Stimulated activated CD8-positive, alpha-beta memory T cell treated with anti-CD3 and anti-CD28 coated beads, Interleukin-7, amount 100 ng/mL, for 1 hour (primary cell): Measurements from ENCODE around the gene MAN1A2.
A peak's percentile ranks its signal among the peaks of the same experiment; 100 is the strongest.
"Not testable (repeated sequence)": the region's sequence is repeated elsewhere in the genome, so short reads cannot be mapped to it uniquely, and the experiment has no call there.

ENCODE experiments used
- DNase-seq, 2 donors: peaks; one replicate each; pipeline ENCODE4 v3.0.0-alpha.2; 2020; ENCODE audit warnings: low read depth in 2 of 2

MAN1A2 gene

GRCh38 chr1:117558451-117558850, 191.2 kb downstream of the MAN1A2 start:
- not testable (repeated sequence) for DNase-seq

- no peak for DNase-seq
Observed at GRCh38 chr1:117559139-117559538, 191.9 kb downstream of the MAN1A2 start.

DNA sequence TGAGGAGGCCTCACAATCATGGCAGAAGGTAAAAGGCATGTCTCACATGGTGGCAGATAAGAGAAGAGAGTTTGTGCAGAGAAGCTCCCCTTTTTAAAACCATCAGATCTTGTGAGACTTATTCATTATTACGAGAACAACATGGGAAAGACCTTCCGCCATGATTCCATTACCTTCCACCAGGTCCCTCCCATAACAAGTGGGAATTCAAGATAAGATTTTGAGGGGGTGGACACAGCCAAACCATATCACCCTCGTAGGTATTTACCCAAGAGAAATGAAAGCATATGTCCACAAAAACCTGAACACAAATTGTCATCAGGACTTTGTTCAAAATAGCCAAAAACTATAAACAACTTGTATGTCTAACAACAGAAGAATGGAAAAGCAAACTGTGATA, 192.7 kb downstream of the MAN1A2 start:
- DNase-seq, result no peak

GRCh38 chr1:117561071-117561470, 193.8 kb downstream of the MAN1A2 start:
- no peak for DNase-seq

GRCh38 chr1:117561551-117561950, 194.3 kb downstream of the MAN1A2 start:
- no peak for DNase-seq

- no peak for DNase-seq
Observed at GRCh38 chr1:117562581-117563491, 195.6 kb downstream of the MAN1A2 start.

DNA sequence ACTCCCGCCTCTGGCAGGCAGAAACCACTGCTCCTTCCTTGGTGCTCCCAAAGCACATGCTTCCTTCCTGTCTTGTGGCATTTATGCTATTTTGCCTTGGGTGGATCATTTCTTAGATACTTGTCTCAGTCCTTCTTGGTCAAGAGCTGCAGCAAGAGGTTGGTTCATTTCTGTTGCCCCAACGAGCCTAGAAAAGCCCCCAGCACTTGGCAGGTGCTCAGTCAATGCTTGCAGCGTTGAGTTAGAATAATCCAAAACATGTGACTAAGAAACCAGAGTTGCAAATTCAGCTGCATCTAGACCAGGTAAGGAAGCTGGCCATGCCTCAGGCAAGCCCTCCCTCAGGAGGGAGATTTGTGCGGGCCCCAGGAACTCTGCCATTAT, 196.2 kb downstream of the MAN1A2 start:
- no peak for DNase-seq

DNA sequence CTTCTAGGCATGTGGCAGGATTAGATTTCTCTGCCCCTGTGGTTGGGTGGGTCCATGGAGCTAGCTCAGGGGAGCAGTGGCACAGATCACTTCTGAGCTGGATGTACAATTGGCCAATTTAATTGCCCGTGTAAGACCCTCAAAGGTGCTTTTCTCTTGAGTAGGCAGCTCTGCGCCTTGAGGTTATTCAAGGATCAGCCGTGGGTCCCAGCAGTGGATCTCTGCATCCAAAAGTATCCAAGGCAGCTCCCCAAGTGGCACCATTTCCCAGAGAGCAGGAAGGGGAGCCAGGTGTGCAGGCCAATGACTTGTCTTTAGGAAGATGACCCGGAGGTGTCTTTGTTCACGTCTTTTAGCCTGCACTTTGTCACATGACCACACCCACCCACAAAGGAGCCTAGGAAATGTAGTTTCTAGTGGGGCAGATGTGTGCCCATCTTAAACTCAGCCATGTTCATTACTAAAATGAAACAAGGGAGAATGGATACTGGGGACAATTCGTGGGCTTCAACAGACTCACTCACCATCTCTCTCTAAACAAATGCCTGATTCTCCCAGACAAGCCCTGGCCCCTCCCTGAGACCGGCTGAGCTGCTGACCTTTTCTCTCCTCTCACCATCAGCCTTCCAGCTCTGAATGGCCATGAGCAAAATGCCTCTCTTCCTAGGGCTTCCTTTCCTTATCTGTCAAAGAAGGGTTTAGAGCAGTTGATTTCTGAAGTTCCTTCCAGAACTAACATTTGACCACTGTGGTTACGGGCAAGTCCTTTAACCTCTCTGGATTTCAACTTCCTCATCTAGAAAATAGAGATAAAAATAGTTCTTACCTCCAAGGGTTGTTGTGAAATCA, 197.2 kb downstream of the MAN1A2 start:
- no peak for DNase-seq

GRCh38 chr1:117565076-117565556, 197.9 kb downstream of the MAN1A2 start:
- no peak for DNase-seq

- no peak for DNase-seq
Observed at GRCh38 chr1:117565745-117566455, 198.7 kb downstream of the MAN1A2 start.

DNA sequence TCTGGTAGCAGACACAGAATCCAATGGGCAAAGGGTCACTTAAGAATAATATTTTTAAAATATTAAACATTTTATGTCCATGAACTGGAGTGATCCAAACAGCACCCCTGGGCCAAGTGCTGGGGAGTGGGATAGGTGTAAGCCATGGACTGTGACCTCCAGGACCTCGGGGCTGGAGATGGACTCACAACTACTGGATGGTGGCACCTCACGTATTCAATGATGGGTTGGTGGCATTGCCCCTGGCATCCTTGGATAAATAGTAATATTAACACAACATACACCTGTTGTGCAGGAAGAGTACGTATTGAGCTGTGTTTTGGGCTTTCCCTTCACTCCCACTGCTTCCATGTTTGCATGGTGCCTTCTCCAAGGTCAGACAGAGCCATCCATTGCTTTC, 199.3 kb downstream of the MAN1A2 start:
- DNase-seq, result no peak

- DNase-seq, result no peak
Observed at GRCh38 chr1:117567435-117567834, 200.2 kb downstream of the MAN1A2 start.

DNA sequence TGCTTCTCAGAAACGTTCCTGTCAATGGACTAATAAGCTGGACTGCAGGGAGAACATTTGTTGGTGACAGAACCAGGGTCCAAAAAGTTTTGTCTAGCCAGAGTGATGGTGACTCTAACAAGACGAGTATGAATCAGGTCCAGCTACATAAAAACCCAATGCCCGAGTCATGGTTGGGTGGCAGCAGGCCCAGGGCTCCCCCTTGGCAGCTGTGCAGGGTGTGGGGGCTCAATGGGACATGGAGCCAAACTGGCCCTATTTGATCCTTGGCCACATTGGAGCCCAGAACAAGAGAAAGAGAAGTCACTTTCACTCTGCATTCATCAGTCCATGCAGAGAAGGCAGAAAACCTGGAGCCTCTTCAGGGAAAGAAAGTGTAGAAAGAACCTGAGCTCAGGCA, 200.7 kb downstream of the MAN1A2 start:
- no peak for DNase-seq

DNA sequence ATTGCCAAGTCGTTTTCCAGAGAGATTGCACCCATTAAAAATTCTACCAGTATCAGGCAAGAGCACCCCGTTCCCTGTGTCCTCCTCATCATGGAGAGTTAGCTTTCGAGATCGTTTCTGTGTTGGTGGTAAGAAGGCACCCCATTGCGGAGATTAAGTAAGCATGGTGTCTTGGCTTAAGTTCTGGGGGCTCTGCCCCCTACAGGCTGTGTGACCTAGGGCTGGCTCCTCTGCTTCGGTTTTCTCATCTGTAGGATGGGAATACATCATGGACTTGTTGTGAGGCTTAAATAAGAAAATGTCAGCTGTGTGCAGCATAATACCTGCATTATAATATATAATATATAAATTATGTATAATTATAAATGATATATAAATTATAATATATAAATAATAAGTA, 201.8 kb downstream of the MAN1A2 start:
- no peak for DNase-seq

- no peak for DNase-seq
Observed at GRCh38 chr1:117569856-117570255, 202.6 kb downstream of the MAN1A2 start.

DNA sequence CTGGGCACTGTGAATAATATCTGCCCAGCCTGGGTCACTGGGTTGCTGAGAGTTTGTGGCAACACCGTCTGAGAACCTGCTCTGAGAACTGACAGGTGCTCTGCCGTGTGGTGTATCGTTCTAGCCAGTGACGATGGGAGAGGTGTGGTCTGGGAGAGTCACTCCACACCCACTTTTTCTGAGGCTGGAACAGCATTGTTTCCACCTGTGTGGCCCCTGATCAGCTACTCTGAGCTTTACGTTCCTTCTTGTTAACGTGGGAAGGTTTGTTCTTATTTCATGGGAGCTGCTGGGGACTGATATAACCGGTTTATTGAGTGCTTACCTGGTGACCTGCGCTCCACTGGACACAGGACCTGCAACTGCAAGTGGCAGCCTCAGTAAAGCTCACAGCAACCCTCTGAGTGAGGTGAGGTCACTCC, 203.8 kb downstream of the MAN1A2 start:
- no peak for DNase-seq

- DNase-seq, result no peak
Observed at GRCh38 chr1:117571496-117571895, 204.2 kb downstream of the MAN1A2 start.

GRCh38 chr1:117572546-117572945, 205.3 kb downstream of the MAN1A2 start:
- peak; percentile 4 to 7 for DNase-seq

DNA sequence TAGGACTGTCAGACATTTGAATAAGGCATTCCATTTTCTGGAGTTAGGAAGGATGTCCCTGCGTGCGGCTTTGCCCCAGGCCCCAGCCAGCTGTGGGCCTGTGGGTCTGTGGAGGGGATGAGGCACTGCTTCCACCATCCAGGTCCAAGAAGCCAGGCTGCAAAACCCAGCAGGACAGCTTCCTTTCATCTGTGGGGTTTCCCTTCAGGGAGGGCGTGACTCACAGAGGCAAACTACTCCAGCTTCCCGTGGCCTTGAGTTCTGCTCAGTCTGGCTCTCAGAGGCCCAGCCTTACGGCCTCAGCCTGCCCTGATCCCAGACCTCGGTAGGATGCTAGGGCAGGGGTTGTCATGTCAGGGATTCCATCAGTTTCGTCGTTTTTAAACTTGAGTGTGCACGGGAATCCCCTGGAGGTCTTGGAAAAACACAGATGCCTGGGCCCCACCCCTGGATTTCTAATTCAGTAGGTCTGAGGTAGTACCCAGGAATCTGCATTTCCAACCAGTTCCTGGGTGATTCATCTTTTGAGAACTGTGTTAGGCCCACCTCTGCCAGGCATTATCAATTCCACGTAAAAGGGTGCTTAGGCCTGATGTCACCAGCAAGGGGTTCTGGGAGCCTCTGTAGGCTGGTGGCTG, 206.3 kb downstream of the MAN1A2 start:
- DNase-seq, result no peak

DNA sequence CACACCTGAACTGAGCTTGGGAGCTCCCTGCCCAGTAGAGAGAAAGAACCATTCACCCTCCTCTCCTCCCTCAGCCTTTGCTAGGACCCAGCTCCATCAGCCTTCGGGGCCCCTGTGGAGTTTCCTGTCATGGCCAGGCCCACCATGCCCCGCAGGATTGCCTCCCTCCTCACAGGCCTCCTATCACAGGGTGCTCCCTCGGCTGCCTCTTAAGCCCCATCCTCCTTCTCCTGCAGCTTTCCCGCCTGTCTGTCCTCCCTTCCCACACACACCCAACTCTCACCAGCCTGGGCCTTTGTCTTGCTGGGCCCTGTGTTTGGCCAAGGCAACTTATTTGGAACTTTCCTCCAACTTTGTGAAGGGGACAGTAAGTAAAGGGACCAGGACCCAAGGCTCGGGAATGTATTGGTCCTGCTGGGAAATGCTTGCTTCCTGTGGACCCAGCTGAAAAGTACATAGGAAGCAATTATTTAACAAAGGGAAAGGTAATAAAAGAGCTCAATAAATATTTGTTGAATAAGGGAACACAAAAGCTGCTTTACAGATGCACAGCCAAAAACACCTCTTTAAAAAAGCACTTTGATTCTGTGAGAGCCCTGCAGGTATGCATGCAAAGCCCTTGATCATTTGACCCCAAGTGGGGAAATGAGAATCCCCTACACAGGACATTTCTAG, 207.0 kb downstream of the MAN1A2 start:
- no peak for DNase-seq
